PC-9 (cell line): ENCODE data around the gene SLC22A2.

Experiments used
- EZH2 ChIP-seq: fragments of 200-600 bp; sonication (generic); IDR thresholded peaks from 2 replicates; pipeline ENCODE4 v1.8.0; 2017; ENCODE audit warnings: antibody characterized with exemption, low read depth
- TF ChIP-seq, protein P1 (sequence below): fragments of 200-600 bp; sonication (generic); conservative IDR thresholded peaks from 2 replicates; pipeline ENCODE4 v1.6.1; 2017; ENCODE audit warnings: mixed run types, antibody characterized with exemption, mild to moderate bottlenecking, moderate library complexity

DNA sequence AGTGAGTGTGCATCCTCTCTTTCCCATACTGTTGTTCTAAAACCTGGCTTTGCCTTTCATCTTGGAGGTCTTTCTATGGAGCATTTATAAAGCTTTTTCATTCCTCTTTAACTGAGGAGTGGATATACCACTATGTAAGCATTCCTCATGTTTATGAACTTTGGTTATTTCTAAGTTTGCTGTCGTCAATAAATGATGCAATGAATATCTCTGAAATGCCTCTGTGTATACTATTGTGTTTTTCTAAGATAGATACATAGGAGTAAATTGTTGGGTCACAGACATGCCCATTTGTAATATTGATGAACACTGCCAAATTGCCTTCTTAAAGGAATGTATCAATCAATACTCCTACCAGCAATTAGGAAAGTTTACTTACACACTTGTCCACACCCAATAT is 53.9 kb downstream of the SLC22A2 start:
- TF ChIP-seq, protein P1, sequence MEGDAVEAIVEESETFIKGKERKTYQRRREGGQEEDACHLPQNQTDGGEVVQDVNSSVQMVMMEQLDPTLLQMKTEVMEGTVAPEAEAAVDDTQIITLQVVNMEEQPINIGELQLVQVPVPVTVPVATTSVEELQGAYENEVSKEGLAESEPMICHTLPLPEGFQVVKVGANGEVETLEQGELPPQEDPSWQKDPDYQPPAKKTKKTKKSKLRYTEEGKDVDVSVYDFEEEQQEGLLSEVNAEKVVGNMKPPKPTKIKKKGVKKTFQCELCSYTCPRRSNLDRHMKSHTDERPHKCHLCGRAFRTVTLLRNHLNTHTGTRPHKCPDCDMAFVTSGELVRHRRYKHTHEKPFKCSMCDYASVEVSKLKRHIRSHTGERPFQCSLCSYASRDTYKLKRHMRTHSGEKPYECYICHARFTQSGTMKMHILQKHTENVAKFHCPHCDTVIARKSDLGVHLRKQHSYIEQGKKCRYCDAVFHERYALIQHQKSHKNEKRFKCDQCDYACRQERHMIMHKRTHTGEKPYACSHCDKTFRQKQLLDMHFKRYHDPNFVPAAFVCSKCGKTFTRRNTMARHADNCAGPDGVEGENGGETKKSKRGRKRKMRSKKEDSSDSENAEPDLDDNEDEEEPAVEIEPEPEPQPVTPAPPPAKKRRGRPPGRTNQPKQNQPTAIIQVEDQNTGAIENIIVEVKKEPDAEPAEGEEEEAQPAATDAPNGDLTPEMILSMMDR: no peak
- no peak for TF ChIP-seq EZH2
